ENCODE results near the gene SP110. TPM values are rescaled to one million over a fixed set of nuclear protein-coding genes. Genes with fewer than 3 reads are reported as not detected.
"Not testable (repeated sequence)": the region's sequence is repeated elsewhere in the genome, so short reads cannot be mapped to it uniquely, and the experiment has no call there.

SP110 gene
- total RNA-seq, 1 experiment from 2014 or later, result 5.8 TPM

DNA sequence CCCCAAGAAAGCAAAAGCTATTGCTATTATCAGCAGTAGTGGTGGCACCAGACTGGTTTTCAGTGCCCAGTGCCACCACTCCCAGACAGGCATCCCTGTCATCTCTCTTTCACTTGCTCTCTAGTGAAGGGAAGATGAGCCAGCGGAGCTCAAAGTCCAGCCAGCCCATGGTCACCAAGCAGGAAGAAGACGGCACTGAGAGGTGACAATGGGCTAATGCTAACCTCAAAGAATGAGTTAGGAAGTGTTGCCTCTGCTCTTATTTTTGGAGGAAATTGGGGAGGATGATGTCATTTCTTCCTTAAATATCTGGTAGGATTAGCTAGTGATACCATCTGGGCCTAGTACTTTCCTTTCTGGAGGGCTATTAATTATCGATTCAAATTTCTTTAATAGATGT lies 7.4 kb upstream of the SP110 start:
- DNase-seq (ENCODE audit: low read depth), result no peak
- in situ Hi-C loops (cut with HindIII; ENCODE audit: low pct_unique_long_range_greater_than_20kb, low sequenced_read_pairs), result no loop called here

DNA sequence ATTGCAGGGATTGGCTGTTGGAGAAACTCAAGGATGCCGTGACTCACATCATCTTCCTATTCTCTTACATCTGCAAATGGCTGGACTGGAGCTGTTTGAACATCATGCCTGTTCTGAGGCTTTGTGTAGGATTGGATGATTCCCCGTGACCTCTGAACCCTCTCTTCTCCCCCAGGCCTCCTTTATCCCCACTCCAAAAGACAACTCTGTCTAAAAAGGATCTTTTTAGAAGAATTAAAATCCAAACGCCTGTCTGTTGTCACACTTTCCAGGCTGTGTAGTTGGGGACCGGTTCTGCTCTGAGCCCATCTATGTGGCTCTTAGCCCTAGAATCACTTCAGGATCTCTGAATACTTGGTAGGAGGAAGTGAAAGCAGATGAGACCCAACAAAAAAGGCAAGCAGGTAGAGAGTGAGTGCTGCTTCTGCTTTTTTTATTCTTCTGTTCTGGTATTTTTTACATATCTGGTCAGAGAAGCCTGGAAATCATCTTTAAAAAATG lies 6.3 kb upstream of the SP110 start:
- in situ Hi-C loops (cut with HindIII; ENCODE audit: low pct_unique_long_range_greater_than_20kb, low sequenced_read_pairs), result no loop called here
- DNase-seq (ENCODE audit: low read depth), result no peak

GRCh38 chr2:230225486-230225885 lies 5.7 kb upstream of the SP110 start, which contains the start of gene SP140:
Gene SP140, plus strand, starts transcription at chr2:230225736. Its CDS starts 109 bp downstream, at chr2:230225845.
- DNase-seq (ENCODE audit: low read depth), result no peak
- in situ Hi-C loops (cut with HindIII; ENCODE audit: low pct_unique_long_range_greater_than_20kb, low sequenced_read_pairs), result no loop called here

GRCh38 chr2:230224458-230224857 lies 4.7 kb upstream of the SP110 start:
- no peak for DNase-seq (ENCODE audit: low read depth)
- in situ Hi-C loops (cut with HindIII; ENCODE audit: low pct_unique_long_range_greater_than_20kb, low sequenced_read_pairs), result no loop called here

DNA sequence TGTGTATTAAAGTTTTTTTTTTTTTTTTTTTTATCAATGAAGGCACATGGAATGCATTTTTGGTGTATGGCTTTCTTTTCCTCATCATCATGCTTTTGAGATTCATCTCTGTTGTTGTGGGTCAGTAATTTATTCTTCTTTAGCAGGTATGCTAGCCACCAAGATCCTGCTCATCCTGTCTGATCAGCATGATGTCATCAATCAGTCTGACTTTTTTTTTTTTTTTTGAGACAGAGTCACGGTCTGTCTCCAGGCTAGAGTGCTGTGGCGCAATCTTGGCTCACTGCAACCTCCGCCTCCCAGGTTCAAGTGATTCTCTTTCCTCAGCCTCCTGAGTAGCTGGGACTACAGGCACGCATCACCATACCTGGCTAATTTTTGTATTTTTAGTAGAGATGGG lies 3.0 kb upstream of the SP110 start:
- DNase-seq (ENCODE audit: low read depth); in situ Hi-C loops (cut with HindIII; ENCODE audit: low pct_unique_long_range_greater_than_20kb, low sequenced_read_pairs): not testable (repeated sequence)

GRCh38 chr2:230221493-230221892 lies 1.7 kb upstream of the SP110 start:
- in situ Hi-C loops (cut with HindIII; ENCODE audit: low pct_unique_long_range_greater_than_20kb, low sequenced_read_pairs), result no loop called here
- DNase-seq (ENCODE audit: low read depth), result no peak

- in situ Hi-C loops (cut with HindIII; ENCODE audit: low pct_unique_long_range_greater_than_20kb, low sequenced_read_pairs), result no loop called here
- no peak for DNase-seq (ENCODE audit: low read depth)
Observed at GRCh38 chr2:230220347-230220969, 674 bp upstream of the SP110 start.

DNA sequence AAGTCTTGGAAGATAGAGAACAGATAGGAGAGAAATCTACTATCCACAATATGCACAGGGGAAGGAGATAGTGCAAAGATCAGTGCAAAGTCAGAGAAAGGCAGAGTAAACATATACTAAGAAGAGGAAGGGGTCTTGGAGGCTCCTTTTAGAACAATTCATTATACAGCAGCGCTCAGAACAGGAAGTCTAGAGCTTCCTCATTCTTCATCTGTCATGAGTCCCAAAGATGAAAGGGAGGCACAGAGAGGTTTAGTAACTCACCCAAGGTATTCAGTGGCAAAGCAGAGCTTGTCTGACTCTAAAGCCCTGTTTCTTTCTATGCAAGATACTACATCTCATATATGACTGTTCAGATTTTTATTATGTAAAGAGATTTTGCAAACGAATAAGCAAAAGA lies 1.4 kb downstream of the SP110 start:
- in situ Hi-C loops (cut with HindIII; ENCODE audit: low pct_unique_long_range_greater_than_20kb, low sequenced_read_pairs), result no loop called here
- DNase-seq (ENCODE audit: low read depth), result no peak

DNA sequence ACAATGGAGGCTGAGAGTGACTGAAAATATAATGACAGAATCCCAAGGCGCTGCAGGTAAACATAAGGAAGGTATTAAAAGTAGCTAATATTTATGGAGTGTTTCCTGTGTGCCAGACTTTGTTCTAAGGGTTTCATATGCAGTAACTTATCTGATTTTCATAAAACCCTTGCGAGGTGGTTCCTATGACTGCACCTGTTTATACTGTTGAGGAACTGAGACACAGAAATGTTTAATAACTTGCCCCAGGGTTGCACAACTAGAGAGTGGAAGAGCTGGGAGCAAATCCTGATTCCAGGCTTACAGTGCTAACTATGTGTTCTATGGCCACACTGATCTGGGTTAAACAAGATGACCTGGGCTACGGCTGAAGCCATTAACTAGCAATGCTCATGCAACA lies 2.4 kb downstream of the SP110 start:
- no peak for DNase-seq (ENCODE audit: low read depth)
- in situ Hi-C loops (cut with HindIII; ENCODE audit: low pct_unique_long_range_greater_than_20kb, low sequenced_read_pairs), result no loop called here

DNA sequence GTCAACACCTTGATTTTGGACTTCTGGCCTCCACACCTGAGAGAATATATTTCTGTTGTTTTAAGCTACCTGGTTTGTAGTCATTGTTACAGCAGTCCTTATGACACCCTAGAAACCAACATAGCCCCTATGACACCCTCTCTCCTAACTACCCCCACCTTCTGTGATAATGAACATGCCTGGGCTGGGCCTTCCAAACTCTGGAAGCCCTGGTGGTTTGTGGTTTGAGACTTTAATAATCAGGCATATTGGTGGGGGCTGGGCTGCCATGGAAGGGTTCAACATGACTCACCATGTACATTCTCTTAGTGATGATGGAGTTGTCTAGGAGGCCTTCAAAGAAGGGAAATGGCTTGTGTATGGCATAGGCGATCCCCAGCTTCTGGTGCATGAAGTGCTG lies 3.3 kb downstream of the SP110 start:
- in situ Hi-C loops (cut with HindIII; ENCODE audit: low pct_unique_long_range_greater_than_20kb, low sequenced_read_pairs), result no loop called here
- no peak for DNase-seq (ENCODE audit: low read depth)

- in situ Hi-C loops (cut with HindIII; ENCODE audit: low pct_unique_long_range_greater_than_20kb, low sequenced_read_pairs), result no loop called here
Observed at GRCh38 chr2:230209422-230210051, 10.2 kb downstream of the SP110 start.

DNA sequence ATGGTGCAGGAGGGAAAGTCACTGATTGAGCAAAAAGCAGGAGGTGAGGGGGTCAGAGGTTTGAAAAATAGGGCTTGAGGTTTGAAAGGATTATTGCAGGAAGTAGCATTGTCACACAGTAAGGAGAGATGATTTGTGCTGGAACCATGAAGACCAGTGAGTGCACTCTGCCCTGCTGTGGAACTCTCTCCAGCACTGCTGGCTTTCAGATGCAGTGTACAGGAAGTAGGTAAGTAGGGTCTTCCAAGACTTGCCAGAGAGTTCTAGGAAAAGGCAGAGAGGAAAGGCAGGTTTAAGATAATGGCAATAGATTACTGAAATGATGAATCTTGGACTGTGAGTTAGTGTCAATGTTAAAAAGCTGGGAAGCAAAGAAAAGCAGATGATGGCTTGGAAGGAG lies 11.2 kb downstream of the SP110 start:
- in situ Hi-C loops (cut with HindIII; ENCODE audit: low pct_unique_long_range_greater_than_20kb, low sequenced_read_pairs), result no loop called here
- no peak for DNase-seq (ENCODE audit: low read depth)

More at GRCh38 chr2:230209422-230210051, 10.2 kb downstream of the SP110 start:
- DNase-seq (ENCODE audit: low read depth), result no peak

- DNase-seq (ENCODE audit: low read depth), result no peak
- in situ Hi-C loops (cut with HindIII; ENCODE audit: low pct_unique_long_range_greater_than_20kb, low sequenced_read_pairs), result no loop called here
Observed at GRCh38 chr2:230205721-230206120, 14.1 kb downstream of the SP110 start.

GRCh38 chr2:230205034-230205433 lies 14.8 kb downstream of the SP110 start:
- no peak for DNase-seq (ENCODE audit: low read depth)
- in situ Hi-C loops (cut with HindIII; ENCODE audit: low pct_unique_long_range_greater_than_20kb, low sequenced_read_pairs), result no loop called here

GRCh38 chr2:230203110-230203676 lies 16.6 kb downstream of the SP110 start:
- in situ Hi-C loops (cut with HindIII; ENCODE audit: low pct_unique_long_range_greater_than_20kb, low sequenced_read_pairs), result no loop called here
- DNase-seq (ENCODE audit: low read depth), result no peak

GRCh38 chr2:230202430-230203109 lies 17.2 kb downstream of the SP110 start:
- in situ Hi-C loops (cut with HindIII; ENCODE audit: low pct_unique_long_range_greater_than_20kb, low sequenced_read_pairs), result no loop called here
- DNase-seq (ENCODE audit: low read depth), result no peak

- in situ Hi-C loops (cut with HindIII; ENCODE audit: low pct_unique_long_range_greater_than_20kb, low sequenced_read_pairs), result no loop called here
- no peak for DNase-seq (ENCODE audit: low read depth)
Observed at GRCh38 chr2:230184727-230185578, 34.8 kb downstream of the SP110 start.

GRCh38 chr2:230181195-230181594 lies 38.6 kb downstream of the SP110 start:
- DNase-seq (ENCODE audit: low read depth), result no peak
- in situ Hi-C loops (cut with HindIII; ENCODE audit: low pct_unique_long_range_greater_than_20kb, low sequenced_read_pairs), result no loop called here
